Myocyte (in vitro differentiated cells): ENCODE results near the gene COL6A1. TPM values are rescaled to one million over a fixed set of nuclear protein-coding genes. Genes with fewer than 3 reads are reported as not detected.

Experiments
- DNase-seq: peaks from one replicate; pipeline ENCODE4 v3.0.0-alpha.2; 2012; ENCODE audit warnings: low read depth
- total RNA-seq: library from RNA; depleted of rRNA; stranded (reverse); fragments of >200 nt; gene quantifications from 2 replicates; pipeline ENCODE4 v1.2.3, GENCODE V29; 2014

The COL6A1 gene
- total RNA-seq, 1 donor from 2014 or later = 678 TPM

DNA sequence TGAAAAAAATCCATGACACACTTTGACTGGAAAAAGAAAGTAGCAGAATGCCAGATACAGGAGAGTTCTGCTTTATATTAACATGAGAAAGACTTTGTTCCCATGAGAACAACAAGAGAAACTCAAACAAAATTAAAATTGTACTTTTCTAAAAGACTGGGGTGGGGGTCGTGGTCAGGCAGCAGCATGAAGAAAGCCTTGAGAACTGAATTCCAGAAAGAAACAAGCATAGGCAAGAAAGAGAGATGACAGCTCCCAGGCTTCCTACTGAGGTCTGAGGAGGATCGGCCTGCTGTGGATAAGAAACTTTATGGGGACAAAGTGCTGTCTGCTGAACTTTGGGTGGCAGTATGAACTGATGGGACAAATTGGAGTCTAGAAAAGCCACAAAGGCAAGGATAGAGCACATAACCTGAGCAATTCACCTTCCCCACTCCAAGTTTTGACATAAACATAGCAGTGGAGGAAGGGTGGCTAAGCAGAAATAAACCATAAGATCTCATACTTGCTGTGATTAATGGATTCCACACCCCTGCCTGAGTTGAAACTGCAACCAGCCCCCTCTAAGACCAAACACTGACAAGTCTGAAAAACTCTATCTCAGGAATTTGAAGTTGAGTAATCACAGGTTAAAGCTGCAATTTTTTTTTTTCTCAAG lies 43.7 kb downstream of the COL6A1 start:
- no peak for DNase-seq

DNA sequence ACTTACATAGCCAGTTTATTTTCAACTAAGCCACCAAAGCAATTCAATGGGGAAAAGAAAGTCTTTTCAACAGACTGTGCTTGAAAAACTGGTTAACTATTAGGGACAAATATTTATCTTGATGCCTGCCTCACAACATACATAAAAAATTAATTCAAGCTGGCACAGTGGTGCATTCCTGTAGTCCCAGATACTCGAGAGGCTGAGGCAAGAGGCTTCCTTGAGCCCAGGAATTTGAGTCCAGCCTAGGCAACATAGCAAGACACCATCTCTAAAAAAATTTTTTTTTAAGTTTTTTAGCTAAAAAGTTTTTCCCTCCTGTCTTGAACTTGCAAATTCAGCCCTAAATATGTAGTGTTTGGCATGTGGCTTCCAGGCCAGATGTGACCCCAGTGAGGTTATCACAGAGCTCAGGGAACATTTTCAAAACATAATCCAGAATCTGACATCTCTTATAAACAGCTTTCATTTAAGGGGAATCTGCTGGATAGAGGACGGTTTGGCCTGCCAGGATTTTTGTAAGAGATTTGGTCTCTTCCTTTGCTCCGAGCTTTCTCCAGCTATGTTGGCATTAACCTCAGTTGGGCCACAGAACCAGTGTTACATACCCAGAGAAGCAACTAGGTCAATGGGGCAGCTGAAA lies 46.4 kb downstream of the COL6A1 start:
- DNase-seq = no peak

DNA sequence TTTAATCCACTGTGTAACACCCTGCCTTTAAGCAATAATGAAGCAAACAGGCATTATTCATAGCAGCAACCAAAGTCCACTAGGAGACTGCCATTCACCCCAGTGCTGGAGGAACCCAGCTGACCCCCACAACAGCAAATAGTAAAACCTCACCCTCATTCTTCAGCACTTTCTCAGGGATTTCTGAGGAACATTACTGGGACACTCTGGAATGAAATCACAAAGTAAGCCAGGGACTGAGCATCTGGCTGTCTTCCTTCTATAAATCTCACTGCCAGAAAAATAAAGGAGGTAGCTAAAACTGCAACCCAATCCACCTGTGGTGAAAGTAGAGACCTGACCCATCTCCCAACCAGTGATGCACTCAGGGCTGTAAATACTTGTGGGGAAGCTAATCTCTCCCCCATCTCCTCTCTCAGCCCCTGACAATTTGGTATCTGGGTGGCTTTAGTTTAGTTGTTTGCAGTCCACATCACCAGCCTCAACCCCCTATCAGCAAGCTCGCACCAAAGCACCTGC lies 47.1 kb downstream of the COL6A1 start:
- peak; percentile 38 for DNase-seq

DNA sequence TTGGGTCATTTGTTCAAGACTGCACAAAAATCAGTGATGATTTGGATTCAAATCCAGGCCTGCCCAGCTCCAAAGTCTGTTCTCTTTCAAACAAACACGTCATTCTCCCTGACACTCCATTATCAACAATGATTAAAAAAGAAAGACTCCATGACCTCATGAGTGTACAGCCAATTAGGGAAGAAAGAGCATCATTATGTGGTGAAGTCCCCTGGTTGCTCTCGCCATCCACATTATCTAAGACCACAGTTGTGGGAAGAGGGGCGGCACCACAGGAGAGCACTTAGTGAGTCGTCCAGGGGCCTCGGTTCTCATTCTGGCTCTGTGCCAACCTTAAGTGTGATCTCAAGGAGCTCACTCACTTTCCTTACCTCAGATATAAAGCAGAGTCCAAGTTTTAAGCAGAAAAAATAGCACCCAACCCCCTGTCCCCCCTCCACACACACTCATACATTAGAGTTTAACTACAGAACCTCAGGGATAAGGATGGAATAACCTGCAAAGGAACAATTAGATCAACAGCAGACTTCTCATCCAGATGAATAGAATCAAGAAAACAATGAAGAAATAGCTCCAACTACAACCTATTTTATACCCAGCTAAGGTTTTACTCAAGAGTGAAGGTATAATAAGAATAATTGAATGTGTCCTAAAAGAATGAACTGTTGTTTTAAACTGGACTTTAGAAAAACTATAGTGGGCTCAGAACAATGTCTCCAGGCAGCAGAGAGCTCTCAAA lies 47.8 kb downstream of the COL6A1 start:
- no peak for DNase-seq

DNA sequence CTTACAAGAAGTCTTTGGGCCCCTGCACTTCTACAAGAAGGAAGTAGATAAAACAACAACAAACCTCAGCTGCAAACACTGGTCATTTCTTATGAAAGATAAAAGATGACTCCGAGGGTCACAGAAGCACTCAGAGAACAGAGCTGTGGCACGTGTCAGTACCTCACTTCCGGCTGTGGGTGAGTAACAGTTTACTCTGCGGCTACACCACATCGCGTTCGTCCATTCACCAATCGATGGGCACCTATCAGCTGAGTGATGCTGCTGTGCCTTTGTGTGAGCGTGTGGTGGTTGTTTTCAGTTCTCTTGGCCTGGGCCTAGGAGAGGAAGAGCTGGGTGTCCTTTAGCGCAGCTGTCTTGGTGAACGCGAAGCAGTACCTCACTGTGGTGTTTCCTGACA lies 49.9 kb downstream of the COL6A1 start:
- no peak for DNase-seq

DNA sequence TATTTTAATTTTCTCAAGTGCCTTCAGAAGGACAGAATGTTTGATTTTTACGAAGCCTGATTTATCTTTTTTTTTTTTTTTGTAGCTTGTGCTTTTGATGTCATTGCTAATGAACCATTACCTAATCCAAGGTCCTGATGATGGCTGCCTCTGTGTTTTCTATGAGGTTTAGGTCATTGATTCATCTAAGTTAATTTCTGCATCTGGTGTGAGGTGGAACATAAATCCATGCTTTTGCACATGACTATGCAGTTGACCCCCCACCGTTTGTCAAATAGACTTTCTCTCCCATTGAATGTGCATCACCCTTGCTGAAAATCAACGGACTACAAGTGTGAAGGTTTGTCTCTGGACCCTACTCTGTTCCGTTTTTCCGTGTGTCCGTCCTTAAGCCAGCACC lies 50.5 kb downstream of the COL6A1 start:
- DNase-seq = no peak

DNA sequence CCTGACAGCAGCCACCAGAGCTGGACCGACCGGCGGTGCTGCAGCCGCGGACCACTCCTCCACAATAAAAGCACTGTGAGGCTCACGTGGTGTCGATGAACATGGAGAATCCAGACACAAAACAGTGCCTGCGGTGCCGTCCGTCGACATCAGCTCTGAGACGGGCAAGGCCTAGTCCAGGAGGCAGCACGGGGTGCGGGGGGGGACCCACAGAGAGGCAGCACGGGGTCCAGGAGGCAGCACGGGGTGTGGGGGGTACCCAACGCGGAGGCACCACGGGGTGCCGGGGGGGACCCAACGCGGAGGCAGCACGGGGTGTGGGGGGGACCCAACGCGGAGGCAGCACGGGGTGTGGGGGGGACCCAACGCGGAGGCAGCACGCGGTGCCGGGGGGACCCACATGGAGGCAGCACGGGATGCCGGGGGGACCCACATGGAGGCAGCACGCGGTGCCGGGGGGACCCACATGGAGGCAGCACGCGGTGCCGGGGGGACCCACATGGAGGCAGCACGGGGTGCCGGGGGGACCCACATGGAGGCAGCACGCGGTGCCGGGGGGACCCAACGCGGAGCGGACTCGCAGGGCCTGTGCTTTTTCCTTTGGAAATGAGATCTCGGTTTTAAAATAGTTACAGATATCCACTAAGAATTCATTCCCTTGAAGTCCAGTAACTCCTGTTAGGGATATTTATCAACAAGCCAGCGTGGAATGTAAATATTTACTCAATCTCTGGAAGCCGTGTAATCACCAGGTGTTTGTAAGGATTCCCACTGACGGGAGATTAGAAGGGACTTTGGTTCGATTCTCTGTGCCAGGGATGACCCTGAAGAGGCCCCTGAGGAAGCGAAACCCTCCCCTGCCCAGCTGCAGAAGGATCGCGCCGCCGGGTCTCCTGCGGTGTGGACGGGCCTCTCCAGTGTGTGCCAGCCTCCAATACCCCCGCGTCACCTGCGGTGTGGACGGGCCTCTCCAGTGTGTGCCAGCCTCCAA lies 52.1 kb downstream of the COL6A1 start:
- no peak for DNase-seq

DNA sequence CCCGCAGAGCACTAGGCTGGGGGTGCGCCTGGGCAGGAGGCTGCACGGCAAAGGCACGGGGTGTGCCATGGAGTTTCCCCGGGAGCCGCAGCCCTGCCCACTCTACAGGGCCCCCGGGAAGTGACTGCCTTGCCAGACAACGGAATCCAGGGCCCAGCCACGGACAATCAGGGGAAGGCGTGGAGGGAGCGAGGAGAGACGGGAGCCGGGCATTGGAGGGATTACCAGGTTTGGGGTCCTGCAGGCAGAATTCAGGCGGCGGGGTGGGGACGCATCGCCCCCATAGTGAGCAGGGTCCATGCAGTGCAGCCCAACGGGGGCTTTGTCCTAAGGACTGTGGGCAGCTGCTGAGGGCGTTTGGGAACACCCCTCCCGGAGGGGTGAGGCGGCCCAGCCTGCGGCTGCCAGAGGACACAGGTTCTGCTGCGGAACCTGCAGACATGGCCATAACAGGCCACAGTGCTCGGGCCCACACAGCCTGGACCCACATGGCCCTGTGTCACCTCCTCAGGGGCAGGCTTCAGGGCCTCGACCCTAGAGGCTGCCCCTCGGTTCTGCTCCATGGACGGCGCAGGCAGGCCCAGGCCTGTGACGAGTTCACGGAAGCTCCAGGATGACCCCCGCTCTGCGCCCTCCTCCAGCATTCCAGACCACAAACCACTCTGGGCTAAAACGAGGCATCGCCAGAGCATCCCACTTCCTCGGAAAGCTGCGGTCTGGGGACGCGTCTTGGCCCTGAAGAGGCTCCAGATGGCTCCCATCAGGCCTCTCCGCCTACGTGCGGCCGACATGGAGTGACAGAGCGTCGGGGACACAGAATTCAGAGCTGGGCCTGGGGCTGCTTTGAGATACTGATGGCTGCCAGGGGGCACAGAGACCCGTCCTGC lies 54.5 kb downstream of the COL6A1 start:
- DNase-seq = no peak

DNA sequence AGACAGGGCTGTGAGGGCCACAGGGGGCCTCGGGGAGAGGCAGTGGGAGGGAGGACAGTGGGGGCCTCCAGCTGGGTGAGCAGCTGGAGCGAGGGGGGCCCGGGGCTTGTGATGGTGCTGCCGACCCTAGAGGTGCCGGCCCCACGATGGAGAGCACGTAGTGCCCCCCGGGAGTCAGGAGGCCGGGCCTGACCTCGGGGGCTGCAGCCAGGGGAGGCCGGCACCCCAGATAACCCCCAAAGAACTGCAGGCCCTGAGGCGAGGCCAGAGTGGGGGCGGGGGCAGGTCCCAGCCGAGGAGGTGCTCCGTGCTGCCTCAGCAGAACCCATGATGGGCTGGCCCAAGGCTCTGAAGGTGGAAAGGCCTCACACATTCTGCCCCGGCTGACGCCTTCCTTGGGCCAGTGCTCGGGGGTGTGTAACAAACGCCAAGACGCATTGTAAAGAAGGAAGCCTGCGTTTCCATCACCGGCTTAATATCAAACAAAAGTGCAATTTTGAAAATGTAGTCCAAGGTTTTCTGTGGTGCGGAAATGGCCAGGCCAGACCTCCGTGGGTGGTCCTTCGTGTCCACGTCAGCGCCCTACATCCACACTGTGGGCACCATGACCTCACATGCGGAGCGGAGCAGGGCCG lies 55.2 kb downstream of the COL6A1 start:
- DNase-seq = no peak

DNA sequence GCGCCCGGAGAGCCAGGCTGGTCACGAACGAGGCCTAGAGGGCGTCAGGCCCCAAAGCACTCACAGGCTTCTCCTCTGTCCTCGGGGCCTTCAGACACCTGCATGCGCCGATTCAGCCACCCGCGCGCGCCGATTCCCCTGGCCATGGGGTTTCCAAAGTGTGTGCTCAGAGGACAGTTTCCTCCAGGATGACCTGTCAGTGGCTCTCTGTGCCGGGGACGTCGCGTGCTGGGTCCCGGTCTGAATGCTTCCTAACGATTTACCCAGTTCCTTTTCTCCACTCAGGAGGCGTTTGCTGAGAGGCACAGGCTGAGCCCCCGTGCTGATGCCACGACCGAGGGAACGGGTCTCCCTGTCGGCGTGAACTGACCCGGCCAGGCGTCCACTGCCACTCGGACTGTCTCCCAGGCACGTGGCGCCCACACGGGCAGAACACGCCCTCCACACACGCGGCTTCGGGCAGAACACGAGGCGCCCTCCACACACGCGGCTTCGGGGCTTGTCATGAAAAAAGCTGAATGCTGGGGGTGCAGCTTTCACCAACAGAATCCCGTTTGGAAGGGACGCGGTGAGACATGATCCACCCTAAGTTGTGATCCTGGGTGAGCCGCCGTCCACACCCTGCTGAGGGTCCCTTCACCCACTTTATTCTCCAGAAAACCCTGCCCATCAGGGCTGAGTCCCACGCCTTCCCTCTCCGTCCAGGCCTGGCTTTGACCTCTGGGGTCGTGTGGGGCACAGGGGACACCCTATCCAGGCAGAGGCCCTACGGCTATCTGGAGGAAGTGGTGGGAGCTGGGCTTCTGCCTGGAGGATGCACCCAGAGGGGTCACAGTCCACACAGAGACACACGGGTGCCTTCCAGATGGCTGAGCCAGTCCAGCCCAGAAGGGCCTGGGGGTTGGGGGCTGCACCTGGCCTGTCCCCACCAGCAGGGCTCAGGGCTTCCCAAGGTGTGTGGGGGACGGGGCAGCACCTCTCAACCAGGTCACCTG lies 56.1 kb downstream of the COL6A1 start:
- no peak for DNase-seq

DNA sequence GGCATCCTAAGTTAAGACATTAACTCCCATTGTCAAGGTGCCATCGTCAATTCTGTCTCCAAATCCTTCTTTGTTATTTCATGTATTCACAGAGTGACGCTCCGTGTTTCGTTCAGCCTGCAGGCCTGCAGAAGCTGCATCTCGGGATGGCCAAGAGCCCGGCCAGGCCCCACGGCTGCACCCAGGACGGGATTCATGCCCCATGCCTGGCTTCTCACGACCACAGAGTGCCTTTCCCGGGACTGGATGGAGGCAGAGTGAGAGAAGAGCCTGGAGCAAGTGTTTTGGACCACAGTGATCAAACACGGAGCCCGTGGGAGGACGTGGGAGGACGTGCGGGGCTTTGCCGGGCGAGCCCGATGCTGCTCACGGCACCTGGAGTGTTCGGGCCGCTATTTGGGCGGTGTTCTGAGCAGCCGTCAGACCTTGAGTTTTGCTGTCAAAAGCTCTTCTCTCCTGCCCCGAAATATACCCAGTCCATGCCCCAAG lies 56.8 kb downstream of the COL6A1 start:
- no peak for DNase-seq

DNA sequence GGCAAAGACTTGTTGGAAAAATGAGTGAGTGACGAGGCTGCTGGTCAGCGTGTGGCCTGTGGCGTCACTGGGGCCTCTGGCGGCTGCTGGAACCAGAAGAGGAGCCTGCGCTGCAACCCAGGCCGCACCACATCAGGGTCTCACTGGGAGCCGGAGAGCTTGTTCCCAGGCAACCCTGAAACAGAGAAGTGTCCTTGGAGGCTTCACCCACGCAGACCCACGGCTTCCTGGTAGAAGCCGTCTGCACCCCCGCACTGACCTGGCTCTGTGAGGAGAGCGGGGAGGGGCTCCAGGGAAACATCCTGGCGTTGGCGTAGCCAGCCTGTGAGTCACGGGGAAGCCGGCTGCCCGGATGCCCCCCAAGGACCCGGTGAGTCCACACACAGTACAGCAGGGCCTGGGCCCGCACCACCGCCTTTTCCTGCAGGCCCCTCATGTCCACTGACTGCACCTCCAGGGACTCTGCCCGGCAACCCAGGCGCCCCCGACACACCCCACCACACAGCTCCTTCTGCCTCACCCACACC lies 57.4 kb downstream of the COL6A1 start:
- DNase-seq = peak; percentile 68

DNA sequence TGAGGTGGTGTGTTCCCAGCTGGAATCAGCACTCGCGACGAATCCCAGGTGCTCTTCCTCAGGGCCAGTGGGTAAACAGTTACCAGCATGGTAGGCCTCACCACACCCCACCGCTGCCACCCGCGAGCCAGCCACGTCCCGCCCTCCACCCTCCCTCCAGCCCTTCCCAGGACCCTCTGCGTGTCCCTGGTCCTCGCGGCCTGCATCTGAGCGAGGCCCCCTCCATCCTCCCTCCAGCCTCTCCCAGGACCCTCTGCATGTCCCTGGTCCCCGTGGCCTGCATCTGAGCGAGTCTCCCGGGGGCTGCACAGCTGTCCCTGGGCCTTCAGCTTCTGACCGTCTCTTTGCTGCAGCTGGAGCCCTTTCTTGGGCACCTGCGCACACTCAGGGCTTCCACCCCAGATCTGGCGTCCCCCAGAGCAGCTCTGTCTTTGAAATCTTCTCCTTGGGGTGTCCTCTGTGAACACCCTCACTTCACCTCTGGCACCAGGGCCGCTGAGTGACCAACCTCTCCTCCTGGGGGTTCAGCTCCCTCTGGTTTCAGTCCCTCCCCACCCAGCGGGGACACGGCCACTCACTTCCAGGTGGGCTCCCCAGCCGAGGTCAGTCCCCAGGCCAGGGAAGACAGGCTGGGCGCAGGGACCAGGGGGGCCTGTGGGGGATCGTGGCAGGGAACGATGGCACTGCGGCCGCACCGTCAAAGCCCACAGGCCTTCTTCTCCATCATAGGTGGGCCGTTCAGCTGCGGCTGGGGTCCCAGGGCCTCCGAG lies 58.5 kb downstream of the COL6A1 start:
- DNase-seq = no peak

DNA sequence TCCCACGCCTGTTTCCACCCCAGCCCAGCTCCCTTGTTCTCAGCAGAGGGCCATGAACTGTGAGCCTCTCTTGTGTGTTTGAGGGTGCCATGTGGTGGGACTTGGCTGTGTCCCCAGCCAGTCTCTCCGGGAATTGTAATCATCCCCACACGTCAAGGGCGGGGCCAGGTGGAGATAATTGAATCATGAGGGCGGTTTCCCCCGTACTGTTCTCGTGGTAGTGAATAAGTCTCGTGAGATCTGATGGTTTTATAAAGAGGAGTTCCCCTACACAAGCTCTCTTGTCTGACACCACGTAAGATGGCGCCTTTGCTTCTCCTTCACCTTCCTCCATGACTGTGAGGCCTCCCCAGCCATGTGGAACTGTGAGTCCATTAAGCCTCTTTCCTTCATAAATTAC lies 59.1 kb downstream of the COL6A1 start:
- no peak for DNase-seq

DNA sequence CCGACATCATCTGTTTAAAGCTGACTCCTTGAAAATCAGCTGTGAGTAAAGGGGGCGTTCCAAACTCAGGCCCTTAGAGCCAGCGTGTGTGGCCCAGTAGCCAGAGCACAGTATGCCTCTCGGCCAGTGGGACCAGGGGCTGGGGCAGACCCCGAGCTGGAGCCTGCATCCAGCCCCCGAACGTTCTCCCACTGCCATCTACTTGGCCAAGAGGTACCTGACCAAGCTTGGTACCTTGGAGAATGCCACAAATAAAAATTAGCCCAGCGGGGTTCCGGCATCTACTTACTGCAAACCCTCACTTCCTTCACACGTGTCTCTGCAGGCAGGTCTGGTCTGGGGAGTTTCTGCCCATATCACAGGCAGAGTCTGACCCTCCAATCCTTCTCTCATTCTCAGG lies 59.6 kb downstream of the COL6A1 start:
- no peak for DNase-seq

DNA sequence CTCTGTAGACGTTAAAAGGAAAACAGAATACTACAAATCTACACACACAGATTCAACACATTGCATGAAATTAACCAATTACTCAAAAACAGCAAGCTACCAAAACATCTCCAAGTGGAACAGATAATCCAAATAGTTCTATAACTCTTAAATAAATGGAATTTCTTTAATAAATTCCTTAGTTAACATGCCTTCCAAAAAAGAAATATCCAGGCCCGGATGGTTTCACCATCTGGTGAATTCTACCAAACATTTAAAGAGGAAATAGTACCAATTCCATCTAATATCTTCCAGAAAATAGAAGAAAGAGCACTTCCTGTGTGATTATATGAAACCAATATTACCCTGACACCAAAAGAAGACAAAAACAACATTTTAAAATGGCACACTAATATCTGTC lies 63.6 kb downstream of the COL6A1 start:
- no peak for DNase-seq

DNA sequence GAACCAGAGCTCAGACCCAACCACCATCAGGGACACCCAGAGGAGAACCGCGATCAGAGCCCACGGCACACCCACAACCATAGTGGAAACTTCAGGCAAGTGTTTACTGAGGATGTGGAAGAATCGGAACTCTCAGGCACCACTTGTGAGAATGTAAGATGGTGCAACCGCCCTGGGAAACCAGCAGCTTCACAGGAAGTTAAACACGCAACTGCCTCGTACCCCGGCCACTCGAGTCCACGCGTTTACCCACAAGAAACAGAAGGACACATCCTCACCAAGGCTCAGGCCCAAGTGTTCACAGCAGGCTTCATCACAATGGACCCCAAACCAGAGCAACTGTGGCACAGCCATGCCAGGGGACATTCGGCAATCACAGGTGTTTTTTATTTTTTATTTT lies 64.9 kb downstream of the COL6A1 start:
- no peak for DNase-seq
